ENCODE measurements around the gene AIG1.
"Not testable (repeated sequence)": the region's sequence is repeated elsewhere in the genome, so short reads cannot be mapped to it uniquely, and the experiment has no call there.

AIG1 gene

DNA sequence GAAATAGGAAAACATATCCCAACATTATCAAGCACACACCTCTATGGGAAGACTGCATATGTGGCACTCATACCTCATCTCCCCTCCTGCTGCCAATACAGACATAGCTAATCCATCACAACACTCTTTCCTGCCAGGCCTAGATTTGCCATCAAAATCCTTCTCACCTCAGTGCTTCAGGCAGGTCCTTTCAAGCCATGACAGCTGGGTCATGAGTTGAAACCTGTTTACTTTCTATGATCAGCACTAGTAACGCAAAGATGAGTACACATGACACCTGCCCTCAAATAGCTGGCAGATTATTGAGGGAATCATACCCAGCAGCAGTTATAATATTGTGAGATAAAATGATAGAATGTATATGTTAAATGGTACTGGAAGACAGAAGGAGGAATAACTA lies 183.1 kb downstream of the AIG1 start:
- no peak for DNase-seq

DNA sequence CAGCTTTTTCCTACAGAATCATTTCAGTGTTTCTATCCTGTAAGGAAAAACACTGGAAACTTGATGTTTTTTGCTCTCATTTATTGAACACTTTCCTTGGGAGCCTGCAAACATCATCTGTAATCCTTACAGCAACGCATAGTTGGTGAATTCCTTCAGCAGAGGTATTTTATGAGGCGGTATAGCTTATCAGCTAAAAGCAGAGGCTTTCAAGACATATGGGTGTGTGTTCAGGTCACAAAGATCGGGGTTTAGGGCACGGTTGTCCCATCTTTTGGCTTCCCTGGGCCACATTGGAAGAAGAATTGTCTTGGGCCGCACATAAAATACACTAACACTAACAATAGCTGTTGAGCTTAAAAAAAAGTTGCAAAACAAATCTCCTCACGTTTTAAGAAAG lies 185.0 kb downstream of the AIG1 start:
- no peak for DNase-seq

GRCh38 chr6:143246166-143246775 lies 185.6 kb downstream of the AIG1 start:
- DNase-seq: not testable (repeated sequence)

- no peak for DNase-seq
Observed at GRCh38 chr6:143247586-143247985, 186.9 kb downstream of the AIG1 start.

DNA sequence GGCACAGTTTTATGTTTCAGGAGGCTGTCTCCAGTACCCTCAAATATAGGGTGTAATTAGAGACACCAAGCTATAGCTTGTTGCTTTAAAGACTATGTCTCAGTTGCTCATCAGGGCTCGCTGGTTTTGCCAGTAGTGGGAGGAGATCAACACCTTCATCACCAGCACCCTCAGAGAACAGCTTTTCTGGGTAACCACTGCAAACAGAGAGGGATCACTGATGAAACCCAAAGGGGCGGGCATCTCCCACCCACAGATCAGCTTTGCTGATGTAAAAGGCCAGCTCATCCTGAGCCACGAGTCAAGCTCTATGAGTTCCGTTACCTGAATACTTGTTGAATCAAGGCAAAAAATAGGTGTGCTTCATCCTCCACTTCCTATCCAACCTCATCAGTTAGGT lies 187.7 kb downstream of the AIG1 start:
- DNase-seq: peak; percentile 3

DNA sequence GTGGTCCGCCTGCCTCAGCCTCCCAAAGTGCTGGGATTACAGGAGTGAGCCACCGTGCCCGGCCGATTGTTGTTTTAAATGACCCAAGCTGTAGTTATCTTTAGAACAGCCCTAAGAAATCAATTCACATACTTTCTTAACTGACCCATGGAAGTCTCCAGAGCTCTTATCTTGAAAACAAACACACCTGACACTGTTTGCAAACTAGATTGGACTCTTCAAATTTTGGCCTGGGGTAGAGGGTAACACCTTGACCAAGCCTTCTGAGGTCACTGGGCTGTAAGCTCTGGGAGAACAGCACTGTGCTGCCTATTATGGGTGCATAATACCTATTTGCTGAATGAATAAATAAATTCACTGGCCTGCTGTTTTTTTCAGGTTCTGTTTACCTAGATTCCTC lies 190.6 kb downstream of the AIG1 start:
- DNase-seq: no peak

GRCh38 chr6:143252961-143253360 lies 192.3 kb downstream of the AIG1 start:
- DNase-seq: no peak

DNA sequence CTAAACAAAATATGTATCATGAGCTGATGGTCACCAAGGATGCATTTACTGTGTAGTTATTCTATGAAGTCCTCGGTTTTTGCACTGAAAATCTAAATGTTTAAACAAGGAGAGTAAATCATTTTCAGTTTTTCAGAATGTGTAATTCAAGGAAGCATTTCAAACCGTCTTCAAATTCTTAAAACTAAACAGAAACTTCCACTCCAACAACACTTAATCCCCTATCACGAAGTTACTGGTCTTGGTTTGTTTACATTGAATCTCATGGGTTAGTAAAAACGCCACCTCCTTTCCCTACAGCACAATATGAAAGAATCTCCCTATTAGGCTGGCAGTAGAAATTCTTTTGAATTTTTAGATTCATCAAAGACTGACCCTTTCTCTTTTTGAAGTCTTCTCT lies 192.9 kb downstream of the AIG1 start:
- DNase-seq: no peak

- DNase-seq: no peak
Observed at GRCh38 chr6:143258945-143259344, 198.3 kb downstream of the AIG1 start.

DNA sequence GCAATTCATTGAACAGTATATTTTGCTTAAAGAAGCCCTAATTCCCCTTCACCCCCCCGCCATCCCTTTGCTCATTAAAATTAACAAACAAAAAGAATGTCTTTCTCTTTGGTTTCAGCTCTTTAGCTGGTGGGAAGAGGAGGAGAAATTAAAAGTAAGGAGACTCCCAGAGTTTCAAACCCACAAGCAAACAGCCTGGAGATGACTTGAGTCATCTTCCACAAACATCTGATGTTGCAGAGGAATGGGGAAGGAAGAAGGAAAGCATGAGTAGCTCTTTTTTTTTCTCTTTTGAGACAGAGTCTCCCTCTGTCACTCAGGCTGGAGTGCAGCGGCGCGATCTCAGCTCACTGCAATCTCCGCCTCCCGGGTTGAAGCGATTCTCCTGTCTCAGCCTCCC lies 200.2 kb downstream of the AIG1 start:
- DNase-seq: no peak

DNA sequence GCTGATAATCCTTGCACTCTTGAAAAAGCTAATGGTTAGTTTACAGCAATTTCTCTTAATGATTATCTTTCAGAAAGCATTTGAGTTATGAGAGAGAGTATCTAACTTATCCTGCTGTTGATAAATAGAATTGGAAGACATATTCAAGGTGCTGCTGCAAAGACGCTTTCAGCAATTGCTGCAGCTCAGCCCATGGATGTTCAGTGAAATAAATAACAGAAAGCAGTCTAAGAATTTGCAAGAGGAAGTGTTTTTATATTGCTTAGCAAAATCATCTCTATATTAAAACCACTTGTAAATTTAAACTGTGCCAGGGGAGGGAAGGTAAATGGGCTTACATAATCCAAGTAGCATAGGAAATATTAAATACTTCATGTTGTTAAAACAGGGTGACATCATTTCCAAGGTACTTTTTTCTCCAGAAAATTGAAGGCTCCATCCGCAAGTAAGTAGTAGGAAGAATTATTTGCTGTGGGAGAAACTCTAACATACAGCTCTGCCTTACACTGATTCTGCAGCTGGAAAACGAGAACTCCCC lies 201.3 kb downstream of the AIG1 start:
- no peak for DNase-seq

DNA sequence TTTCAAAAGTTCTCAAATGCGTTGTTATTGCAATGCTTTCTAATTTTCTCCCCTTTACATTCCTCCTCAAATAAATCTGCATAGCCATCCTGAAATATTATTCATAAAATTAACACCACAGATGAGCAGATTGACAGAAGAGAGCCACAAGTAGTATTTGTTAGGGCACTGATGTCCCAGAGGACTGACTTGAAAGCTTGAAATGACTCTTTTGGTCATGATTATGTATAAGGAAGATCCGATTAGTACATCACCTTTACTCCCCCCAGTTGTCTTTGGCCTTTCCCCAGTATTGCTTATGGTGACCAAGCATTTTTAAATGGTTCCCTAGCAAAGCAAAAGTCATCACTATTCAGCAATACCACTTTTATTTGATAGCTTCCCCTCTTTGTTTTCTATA lies 202.2 kb downstream of the AIG1 start:
- no peak for DNase-seq

- DNase-seq: no peak
Observed at GRCh38 chr6:143264379-143264778, 203.7 kb downstream of the AIG1 start.

DNA sequence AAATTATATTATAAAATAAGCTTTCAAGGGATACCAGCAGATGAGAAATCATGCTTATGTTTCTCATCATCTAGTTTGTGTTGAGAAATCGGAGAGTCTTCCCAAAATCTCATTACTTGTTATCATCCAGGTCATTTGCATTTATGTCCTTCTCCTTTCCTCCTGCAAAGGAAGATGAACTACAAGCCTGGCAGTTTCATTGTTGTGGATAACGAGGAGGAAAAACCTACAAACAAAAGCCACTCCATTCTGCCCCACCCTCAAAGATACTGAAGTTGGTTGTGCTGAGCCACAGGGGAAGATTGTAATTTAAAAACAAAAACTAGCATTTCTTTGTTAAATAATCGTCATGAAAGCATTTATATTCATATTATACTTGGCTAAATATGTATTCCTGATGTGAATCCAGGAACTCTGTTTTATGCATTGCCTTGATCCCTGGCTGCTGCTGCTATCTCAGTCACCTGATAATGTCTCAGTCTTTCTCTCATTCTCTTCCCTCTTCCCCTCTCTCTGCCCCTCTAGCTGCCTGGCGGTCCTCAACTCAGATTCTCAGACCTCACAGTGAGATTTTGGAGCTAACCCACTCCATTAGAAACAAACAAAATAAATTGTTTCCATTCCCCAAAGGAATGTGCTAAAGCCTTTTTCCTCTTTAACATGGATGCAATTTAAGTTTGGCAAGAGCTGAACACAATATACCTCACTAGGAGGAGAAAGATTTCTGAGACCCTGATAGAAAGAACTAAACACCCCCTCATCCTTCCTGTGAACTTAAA lies 204.5 kb downstream of the AIG1 start:
- DNase-seq: no peak

DNA sequence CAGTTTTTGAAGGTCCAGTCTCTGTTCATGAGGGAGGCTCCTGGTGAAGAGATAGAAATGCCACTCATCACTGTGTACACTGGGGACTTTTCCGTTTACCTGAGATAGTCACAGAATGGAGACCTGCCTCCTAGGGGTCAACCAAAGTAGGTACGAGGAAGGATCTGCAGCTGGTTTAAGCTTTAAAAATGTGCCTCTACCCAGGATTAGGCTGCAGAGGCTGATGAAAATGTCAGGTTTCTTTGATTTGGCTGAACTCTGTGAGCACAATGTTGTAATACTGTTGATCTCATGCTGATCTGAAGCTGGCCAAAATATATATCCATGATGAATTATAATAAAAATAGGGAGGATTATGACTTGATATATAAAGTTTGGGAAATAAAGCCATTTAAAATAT lies 207.1 kb downstream of the AIG1 start:
- no peak for DNase-seq

- no peak for DNase-seq
Observed at GRCh38 chr6:143268439-143268838, 207.8 kb downstream of the AIG1 start.

- no peak for DNase-seq
Observed at GRCh38 chr6:143270026-143270425, 209.3 kb downstream of the AIG1 start.

GRCh38 chr6:143271024-143271423 lies 210.3 kb downstream of the AIG1 start:
- DNase-seq: no peak

- no peak for DNase-seq
Observed at GRCh38 chr6:143276436-143276835, 215.7 kb downstream of the AIG1 start.

- DNase-seq: no peak
Observed at GRCh38 chr6:143279385-143279784, 218.7 kb downstream of the AIG1 start.

GRCh38 chr6:143283887-143284645 lies 223.4 kb downstream of the AIG1 start:
- no peak for DNase-seq

DNA sequence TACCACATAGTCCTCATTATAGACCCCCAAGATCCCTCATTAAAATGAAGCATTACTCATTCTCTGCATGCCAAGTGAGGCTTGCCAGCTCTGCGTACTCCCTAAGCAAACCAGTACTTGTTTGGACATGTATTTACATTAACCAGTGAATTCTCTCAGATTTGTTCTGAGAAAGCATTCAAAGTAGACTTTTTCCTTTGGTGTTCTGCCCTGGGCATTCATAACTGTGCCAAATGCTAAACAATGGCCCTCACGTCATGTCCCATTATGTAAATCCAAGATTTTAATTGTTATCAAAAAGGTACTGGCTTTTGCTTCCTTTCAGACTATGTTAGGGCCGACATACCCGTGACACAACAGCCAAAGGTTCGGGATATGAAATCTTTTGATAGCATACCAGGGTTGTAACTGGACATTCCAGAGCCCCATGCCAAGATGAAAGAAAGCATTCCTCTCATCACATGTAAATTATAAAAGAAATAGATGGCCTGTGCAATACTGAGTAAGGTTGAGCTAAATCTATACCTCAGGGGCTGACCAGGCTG lies 225.6 kb downstream of the AIG1 start:
- DNase-seq: no peak

GRCh38 chr6:143288923-143289322 lies 228.2 kb downstream of the AIG1 start:
- no peak for DNase-seq

GRCh38 chr6:143290206-143290605 lies 229.5 kb downstream of the AIG1 start:
- no peak for DNase-seq
